Kidney (tissue), 14 donors: ENCODE data around the gene DNPH1. TPM values are rescaled to one million over a fixed set of nuclear protein-coding genes. Genes with fewer than 3 reads are reported as not detected.

Experiments used
- DNase-seq, 5 donors: peaks; one replicate each; pipeline ENCODE4 v3.0.0-alpha.2; 2013 to 2020
- FAIRE-seq: peaks from 2 replicates; lab custom pipeline; 2012; peaks lifted over from hg19 to GRCh38; lab: Jason Lieb, UNC
- H3K27ac ChIP-seq, 2 donors: one replicate each; pipeline ENCODE4 v1.7.0; 2013; ENCODE audit warnings: low read depth in 2 of 2, low read length in 2 of 2, inconsistent platforms in 1 of 2
- H3K27me3 ChIP-seq: one replicate; pipeline ENCODE4 v1.7.1; 2013; ENCODE audit warnings: low read length, inconsistent platforms; ENCODE audit not compliant: control insufficient read depth, insufficient read depth
- H3K36me3 ChIP-seq, 3 donors: one replicate each; pipeline versions ENCODE4 v1.7.0 to v1.7.1; 2013; ENCODE audit warnings: low read length in 3 of 3, control low read depth in 1 of 3, inconsistent platforms in 1 of 3; ENCODE audit not compliant: insufficient read depth in 3 of 3, control insufficient read depth in 2 of 3
- H3K4me1 ChIP-seq, 3 donors: one replicate each; pipeline versions ENCODE4 v1.7.0 to v1.7.1; 2013; ENCODE audit warnings: low read length in 3 of 3, inconsistent platforms in 1 of 3, low read depth in 1 of 3; ENCODE audit not compliant: control insufficient read depth in 2 of 3, insufficient read depth in 2 of 3
- H3K4me3 ChIP-seq, 3 donors: one replicate each; pipeline versions ENCODE4 v1.7.0 to v1.8.1; 2013; ENCODE audit warnings: low read length in 3 of 3, control low read depth in 1 of 3, inconsistent platforms in 1 of 3
- H3K9ac ChIP-seq, 3 donors: one replicate each; pipeline versions ENCODE4 v1.7.0 to v1.7.1; 2013; ENCODE audit warnings: low read length in 3 of 3, control low read depth in 1 of 3, inconsistent platforms in 1 of 3
- H3K9me3 ChIP-seq, 3 donors: one replicate each; pipeline versions ENCODE4 v1.7.0 to v1.7.1; 2013; ENCODE audit warnings: low read length in 3 of 3, control low read depth in 1 of 3, inconsistent platforms in 1 of 3; ENCODE audit not compliant: control insufficient read depth in 2 of 3, insufficient read depth in 1 of 3
- intact Hi-C: fragments of 100-400 bp; cut with DNase I; formaldehyde crosslinking; loops from one replicate; pipeline ENCODE4 v1.11.1; 2022
- polyA plus RNA-seq: library from polyadenylated mRNA; stranded (reverse); fragments of 350-450 nt; fragmentation: Illumina TruSeq; extraction: RNeasy Lipid Tissue Mini Kit (QIAGEN cat#74804); gene quantifications from one replicate; pipeline ENCODE4 v1.2.3, GENCODE V29; 2014; ENCODE audit warnings: low read depth, low replicate concordance; ENCODE audit not compliant: insufficient read depth
- total RNA-seq: library from RNA; stranded (reverse); fragmentation: NEBNext Ultra II Directional; extraction: Animal tissue kit (Norgen Biotek cat#: 25700); gene quantifications from one replicate; pipeline ENCODE4 v1.2.1, GENCODE V29; 2021
- TF ChIP-seq, protein P1 (sequence below): IDR thresholded peaks from 3 replicates; pipeline ENCODE4 v1.5.1; 2012; ENCODE audit warnings: mild to moderate bottlenecking, moderate library complexity, borderline replicate concordance; ENCODE audit not compliant: insufficient read depth; ENCODE audit errors: extremely low read depth
- donor health status: control.
- donor health status: control.
- donor health status: control.
- donor health status: control.
- donor health status: control.
- donor health status: DM: yes; HTN: yes; CAD: no.
- donor health status: Normal renal cell carcinoma (clear cell type).

Gene DNPH1
- total and polyA plus RNA-seq, 2 donors from 2014 or later: 74.3 to 373 TPM

DNA sequence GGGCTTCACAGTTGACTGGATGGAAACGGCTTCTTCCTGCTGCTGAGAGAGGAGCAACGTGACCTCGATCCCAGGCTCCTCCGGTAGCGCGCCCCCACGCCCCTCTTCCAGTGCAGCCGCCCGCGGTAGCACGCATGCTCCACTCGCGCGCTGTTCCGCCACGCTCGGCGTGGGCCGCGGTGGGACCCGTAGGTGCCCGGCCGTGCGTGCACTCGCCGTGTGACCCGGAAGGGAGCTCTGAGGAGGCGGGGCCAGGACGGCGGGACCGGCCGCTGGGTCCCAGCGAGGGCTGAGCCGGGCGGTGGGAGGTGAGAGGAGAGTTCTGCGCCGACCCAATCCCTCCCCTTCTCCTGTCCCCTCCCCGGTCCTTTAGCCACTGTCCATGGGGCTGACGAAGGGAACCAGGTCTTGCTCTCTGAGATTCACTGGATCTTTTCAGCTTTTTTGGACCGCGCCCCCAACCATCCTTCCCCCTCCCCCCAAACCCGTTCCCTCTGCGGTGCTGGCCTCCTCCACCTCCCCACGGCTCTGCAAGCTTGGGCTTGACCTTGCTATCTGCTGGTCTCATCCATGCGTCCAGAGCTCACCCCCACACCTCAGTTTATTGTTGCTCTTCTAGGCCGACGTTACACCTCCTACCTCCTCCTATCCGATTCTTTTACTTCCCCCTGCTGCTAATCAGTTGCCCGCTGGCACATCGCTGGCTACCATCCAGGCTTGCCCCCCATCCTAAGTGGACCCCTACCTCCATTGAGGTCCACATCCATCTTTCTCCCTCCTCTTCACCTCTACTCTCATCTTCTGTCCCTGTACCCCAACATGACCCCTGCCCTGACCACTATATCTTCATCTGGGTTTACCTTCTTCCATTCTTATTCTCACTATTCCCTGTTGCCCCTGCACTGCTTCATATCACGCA is 47.1 kb downstream of the DNPH1 start, which contains the start of gene CUL9:
TSS of gene CUL9 (plus strand) at position 255 of the 919 bp plus-strand sequence. CDS start 2,115 bp downstream, outside the sequence.
- peaks cover 4 to 19% (median 18%) of the 10 kb centered on the region in 3 donors for H3K36me3 ChIP-seq
- DNase-seq: peak; percentile 84 to 96 (median 92)
- no peak for FAIRE-seq
- intact Hi-C loops: no loop called here
- H3K4me3 ChIP-seq: peak within 1 kb of the TSS; percentile 82 to 87 (median 85)
- no peaks in the 10 kb centered on the region for H3K27me3 ChIP-seq
- H3K4me1 ChIP-seq: peaks cover 2 to 16% (median 5%) of the 10 kb centered on the region in 3 donors
- TF ChIP-seq, protein P1, sequence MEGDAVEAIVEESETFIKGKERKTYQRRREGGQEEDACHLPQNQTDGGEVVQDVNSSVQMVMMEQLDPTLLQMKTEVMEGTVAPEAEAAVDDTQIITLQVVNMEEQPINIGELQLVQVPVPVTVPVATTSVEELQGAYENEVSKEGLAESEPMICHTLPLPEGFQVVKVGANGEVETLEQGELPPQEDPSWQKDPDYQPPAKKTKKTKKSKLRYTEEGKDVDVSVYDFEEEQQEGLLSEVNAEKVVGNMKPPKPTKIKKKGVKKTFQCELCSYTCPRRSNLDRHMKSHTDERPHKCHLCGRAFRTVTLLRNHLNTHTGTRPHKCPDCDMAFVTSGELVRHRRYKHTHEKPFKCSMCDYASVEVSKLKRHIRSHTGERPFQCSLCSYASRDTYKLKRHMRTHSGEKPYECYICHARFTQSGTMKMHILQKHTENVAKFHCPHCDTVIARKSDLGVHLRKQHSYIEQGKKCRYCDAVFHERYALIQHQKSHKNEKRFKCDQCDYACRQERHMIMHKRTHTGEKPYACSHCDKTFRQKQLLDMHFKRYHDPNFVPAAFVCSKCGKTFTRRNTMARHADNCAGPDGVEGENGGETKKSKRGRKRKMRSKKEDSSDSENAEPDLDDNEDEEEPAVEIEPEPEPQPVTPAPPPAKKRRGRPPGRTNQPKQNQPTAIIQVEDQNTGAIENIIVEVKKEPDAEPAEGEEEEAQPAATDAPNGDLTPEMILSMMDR: no peak
- H3K9ac ChIP-seq: peak within 1 kb of the TSS; percentile 58 to 80 (median 77)
- no peaks in the 10 kb centered on the region for H3K9me3 ChIP-seq
- peak within 1 kb of the TSS; percentile 34 to 55 for H3K27ac ChIP-seq

DNA sequence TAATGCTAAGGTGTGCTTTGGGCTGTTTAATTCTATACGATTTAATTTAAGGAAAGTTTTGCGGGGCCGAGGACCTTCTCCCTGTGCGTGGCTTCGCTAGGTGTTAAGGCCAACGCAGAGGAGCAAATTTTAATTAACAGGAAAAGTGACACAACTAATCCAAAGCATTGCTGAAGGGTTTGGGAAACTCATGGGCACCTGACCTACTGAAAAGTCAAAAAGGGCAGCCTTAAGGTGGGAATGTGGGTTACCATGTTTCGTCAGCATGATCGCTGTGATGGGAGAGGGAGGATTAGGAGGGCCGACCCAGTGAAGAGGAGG is 47.7 kb downstream of the DNPH1 start:
- H3K36me3 ChIP-seq: peaks cover 5 to 22% (median 18%) of the 10 kb centered on the region in 3 donors
- DNase-seq (no peak), FAIRE-seq (no peak)
- no peaks in the 10 kb centered on the region for H3K27me3 ChIP-seq
- intact Hi-C loops: no loop called here
- peak overlapping the region; percentile 57 to 80 (median 77) for H3K9ac ChIP-seq
- peak overlapping the region; percentile 82 to 87 (median 85) for H3K4me3 ChIP-seq
- H3K9me3 ChIP-seq: no peaks in the 10 kb centered on the region
- TF ChIP-seq, protein P1: no peak
- peaks cover 2 to 16% (median 5%) of the 10 kb centered on the region in 3 donors for H3K4me1 ChIP-seq
- peak overlapping the region; percentile 34 to 55 for H3K27ac ChIP-seq

DNA sequence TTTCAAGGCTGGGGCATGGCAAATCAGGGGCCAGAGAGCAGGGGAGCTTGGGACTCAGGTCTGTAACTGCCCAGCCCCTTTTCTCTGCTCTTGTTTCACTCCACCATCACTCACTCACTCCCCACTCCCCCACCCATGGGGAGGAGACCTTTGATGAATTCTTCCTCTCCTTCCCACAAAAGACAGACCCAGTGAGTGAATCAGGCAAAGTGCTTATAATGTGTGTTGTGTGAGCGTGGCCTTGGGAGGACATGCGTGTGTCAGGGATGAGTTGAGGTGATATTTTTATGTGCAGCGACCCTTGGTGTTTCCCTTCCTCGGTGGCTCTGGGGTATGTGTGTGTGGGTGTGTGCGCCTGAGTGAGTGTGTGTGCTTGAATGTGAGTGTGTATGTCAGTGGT is 48.3 kb downstream of the DNPH1 start:
- TF ChIP-seq, protein P1: no peak
- peak overlapping the region in 1 of 3 donors; percentile 10 for H3K9ac ChIP-seq
- FAIRE-seq (no peak), DNase-seq (peak in 4 of 5 donors; percentile 30 to 63 (median 52))
- H3K27ac ChIP-seq: no peak overlapping the region
- peaks cover 6 to 28% (median 17%) of the 10 kb centered on the region in 3 donors for H3K36me3 ChIP-seq
- H3K9me3 ChIP-seq: no peaks in the 10 kb centered on the region
- intact Hi-C loops: no loop called here
- H3K4me1 ChIP-seq: peaks cover 2 to 16% (median 5%) of the 10 kb centered on the region in 3 donors
- no peak overlapping the region for H3K4me3 ChIP-seq
- no peaks in the 10 kb centered on the region for H3K27me3 ChIP-seq
